GM18520 (cell line): ENCODE data around the gene ZNF330.
A peak's percentile ranks its signal among the peaks of the same experiment; 100 is the strongest.
"Not testable (repeated sequence)": the region's sequence is repeated elsewhere in the genome, so short reads cannot be mapped to it uniquely, and the experiment has no call there.

Experiments used
- ATAC-seq: cut with Tn5 transposase; IDR thresholded peaks from one replicate; pipeline ENCODE4 v1.9.1; 2021; ENCODE audit not compliant: unreplicated experiment

Gene ZNF330

GRCh38 chr4:141220691-141221659 is at the start of gene ZNF330:
Gene ZNF330 (plus strand): TSS chr4:141220895. CDS start chr4:141222372, 1,477 bp downstream.
- ATAC-seq, result peak; percentile 78

GRCh38 chr4:141174457-141174856 is 46.2 kb upstream of the ZNF330 start:
- no peak for ATAC-seq

GRCh38 chr4:141177171-141177570 is 43.5 kb upstream of the ZNF330 start:
- no peak for ATAC-seq

- ATAC-seq, result no peak
These were observed 41.0 kb upstream of the ZNF330 start for GRCh38 chr4:141179474-141180373.

GRCh38 chr4:141180991-141181761 is 39.5 kb upstream of the ZNF330 start:
- ATAC-seq, result no peak

- ATAC-seq, result not testable (repeated sequence)
These were observed 37.2 kb upstream of the ZNF330 start for GRCh38 chr4:141183491-141183890.

- no peak for ATAC-seq
These were observed 28.1 kb upstream of the ZNF330 start for GRCh38 chr4:141192564-141192963.

- ATAC-seq, result no peak
These were observed 27.1 kb upstream of the ZNF330 start for GRCh38 chr4:141193516-141194034.

- ATAC-seq, result no peak
These were observed 25.5 kb upstream of the ZNF330 start for GRCh38 chr4:141195095-141195707.

- ATAC-seq, result no peak
These were observed 24.3 kb upstream of the ZNF330 start for GRCh38 chr4:141196227-141196933.

- no peak for ATAC-seq
These were observed 12.7 kb upstream of the ZNF330 start for GRCh38 chr4:141207961-141208360.

GRCh38 chr4:141210168-141210567 is 10.5 kb upstream of the ZNF330 start:
- ATAC-seq, result no peak

GRCh38 chr4:141213550-141213991 is 7.1 kb upstream of the ZNF330 start:
- ATAC-seq, result no peak

- ATAC-seq, result no peak
These were observed 5.7 kb upstream of the ZNF330 start for GRCh38 chr4:141215030-141215429.

- no peak for ATAC-seq
These were observed 4.5 kb upstream of the ZNF330 start for GRCh38 chr4:141216002-141216761.

- no peak for ATAC-seq
These were observed 424 bp upstream of the ZNF330 start for GRCh38 chr4:141220271-141220670.

GRCh38 chr4:141223418-141223817 is 2.7 kb downstream of the ZNF330 start:
- ATAC-seq, result no peak

GRCh38 chr4:141227280-141227679 is 6.6 kb downstream of the ZNF330 start:
- ATAC-seq, result not testable (repeated sequence)
